ENCODE results near the gene HIGD2A. TPM values are rescaled to one million over a fixed set of nuclear protein-coding genes. Genes with fewer than 3 reads are reported as not detected.

Gene HIGD2A, protein sequence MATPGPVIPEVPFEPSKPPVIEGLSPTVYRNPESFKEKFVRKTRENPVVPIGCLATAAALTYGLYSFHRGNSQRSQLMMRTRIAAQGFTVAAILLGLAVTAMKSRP
- total RNA-seq (98.9 TPM), polyA plus RNA-seq (100 to 1,000 TPM; 228 to 278 (median 239) TPM)

DNA sequence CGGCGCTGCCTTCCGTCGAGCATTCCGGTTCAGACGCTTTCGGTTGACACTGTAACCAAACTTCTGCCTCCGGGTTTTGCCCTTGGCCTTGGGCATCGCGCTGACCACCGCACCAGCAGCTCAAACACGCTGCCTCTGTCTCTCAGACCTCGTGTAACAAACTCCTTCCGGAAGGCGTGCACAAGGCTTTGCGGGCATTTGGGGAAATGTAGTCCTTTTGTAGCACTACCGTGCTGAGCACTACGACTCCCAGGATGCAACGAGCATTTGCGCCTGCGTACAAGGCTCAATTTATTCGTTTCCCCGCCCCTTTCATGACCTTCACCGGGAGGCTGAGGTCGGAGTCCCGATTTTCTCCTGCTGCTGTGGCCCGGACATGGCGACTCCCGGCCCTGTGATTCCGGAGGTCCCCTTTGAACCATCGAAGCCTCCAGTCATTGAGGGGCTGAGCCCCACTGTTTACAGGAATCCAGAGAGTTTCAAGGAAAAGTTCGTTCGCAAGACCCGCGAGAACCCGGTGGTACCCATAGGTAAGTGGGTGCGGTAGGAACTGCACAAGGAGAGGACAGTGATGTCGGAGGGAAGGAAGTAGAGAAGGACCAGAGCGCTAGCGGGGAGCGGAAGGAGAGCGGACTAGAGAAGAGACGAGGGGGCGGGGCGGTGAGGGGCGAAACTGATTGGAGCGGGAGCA, at the start of gene HIGD2A, which contains the start of gene NOP16:
Gene HIGD2A (plus strand): TSS at position 308 of the 691 bp plus-strand sequence. CDS start 69 bp downstream, at position 377.
Gene NOP16 (minus strand): TSS at position 155 of the 691 bp plus-strand sequence. CDS start 59 bp downstream, at position 96.
- Histone ChIP-seq H3K27me3 (ENCODE audit: control insufficient read depth, insufficient read depth, low read length) (no peaks in the 10 kb centered on the region), H3K9me3 (ENCODE audit: control insufficient read depth in 2 of 2, low read length in 2 of 2) (no peaks in the 10 kb centered on the region), H3K4me3 (ENCODE audit: low read depth, low read length) (peak within 1 kb of the TSS; percentile 92), H3K36me3 (ENCODE audit: control insufficient read depth, insufficient read depth, low read length) (peaks cover 38% of the 10 kb centered on the region), H3K27ac (ENCODE audit: insufficient read depth, low read length, poor library complexity, severe bottlenecking) (peak within 1 kb of the TSS; percentile 97), H3K4me1 (ENCODE audit: control insufficient read depth, insufficient read depth, low read length, poor library complexity, severe bottlenecking) (peaks cover 29% of the 10 kb centered on the region)
- Mint-ChIP-seq H3K36me3 (peaks cover 28% of the 10 kb centered on the region), H3K9me3 (no peaks in the 10 kb centered on the region), H3K27ac (peak within 1 kb of the TSS; percentile 97 to 100 (median 100)), H3K27me3 (no peaks in the 10 kb centered on the region), H3K4me1 (peaks cover 0 to 39% (median 25%) of the 10 kb centered on the region in 4 donors), H3K4me3 (peak within 1 kb of the TSS; percentile 98 to 99 (median 99))
- DNase-seq (peak; percentile 98 to 99 (median 99)), ATAC-seq (ENCODE audit: low read depth in 2 of 2) (peak; percentile 89 to 94)

DNA sequence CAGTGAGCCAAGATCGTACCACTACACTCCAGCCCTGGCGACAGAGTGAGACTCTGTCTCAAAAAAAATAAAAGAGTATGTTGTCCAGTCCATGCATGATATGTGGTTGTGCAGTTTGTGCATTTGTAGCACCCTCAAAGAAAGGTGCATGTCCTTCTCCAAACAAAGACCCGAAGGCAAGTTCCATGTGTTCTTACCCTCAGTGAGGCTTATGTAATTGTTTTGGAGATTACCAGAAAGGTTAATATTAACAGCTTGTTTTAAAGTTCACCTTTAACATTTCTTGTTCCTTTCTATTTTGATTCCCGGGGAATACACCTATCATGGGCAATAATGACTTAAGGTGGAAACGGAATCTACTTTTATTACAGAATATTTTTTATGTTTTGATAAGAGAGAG, 49.2 kb upstream of the HIGD2A start:
- DNase-seq = no peak
- H3K9me3 Mint-ChIP-seq = no peaks in the 10 kb centered on the region
- H3K27me3 Mint-ChIP-seq = no peaks in the 10 kb centered on the region
- no peaks in the 10 kb centered on the region for H3K4me1 Mint-ChIP-seq
- no peaks in the 10 kb centered on the region for H3K27me3 ChIP-seq (ENCODE audit: control insufficient read depth, insufficient read depth, low read length)
- no peak overlapping the region for H3K27ac Mint-ChIP-seq
- H3K36me3 ChIP-seq (ENCODE audit: control insufficient read depth, insufficient read depth, low read length) = peaks cover 17% of the 10 kb centered on the region
- no peak overlapping the region for H3K27ac ChIP-seq (ENCODE audit: insufficient read depth, low read length, poor library complexity, severe bottlenecking)
- H3K9me3 ChIP-seq (ENCODE audit: control insufficient read depth in 2 of 2, low read length in 2 of 2) = peaks cover 0 to 3% of the 10 kb centered on the region in 2 experiments
- no peak overlapping the region for H3K4me3 Mint-ChIP-seq
- ATAC-seq (ENCODE audit: low read depth in 2 of 2) = no peak
- H3K4me1 ChIP-seq (ENCODE audit: control insufficient read depth, insufficient read depth, low read length, poor library complexity, severe bottlenecking) = no peaks in the 10 kb centered on the region
- peaks cover 25% of the 10 kb centered on the region for H3K36me3 Mint-ChIP-seq
- H3K4me3 ChIP-seq (ENCODE audit: low read depth, low read length) = no peak overlapping the region

DNA sequence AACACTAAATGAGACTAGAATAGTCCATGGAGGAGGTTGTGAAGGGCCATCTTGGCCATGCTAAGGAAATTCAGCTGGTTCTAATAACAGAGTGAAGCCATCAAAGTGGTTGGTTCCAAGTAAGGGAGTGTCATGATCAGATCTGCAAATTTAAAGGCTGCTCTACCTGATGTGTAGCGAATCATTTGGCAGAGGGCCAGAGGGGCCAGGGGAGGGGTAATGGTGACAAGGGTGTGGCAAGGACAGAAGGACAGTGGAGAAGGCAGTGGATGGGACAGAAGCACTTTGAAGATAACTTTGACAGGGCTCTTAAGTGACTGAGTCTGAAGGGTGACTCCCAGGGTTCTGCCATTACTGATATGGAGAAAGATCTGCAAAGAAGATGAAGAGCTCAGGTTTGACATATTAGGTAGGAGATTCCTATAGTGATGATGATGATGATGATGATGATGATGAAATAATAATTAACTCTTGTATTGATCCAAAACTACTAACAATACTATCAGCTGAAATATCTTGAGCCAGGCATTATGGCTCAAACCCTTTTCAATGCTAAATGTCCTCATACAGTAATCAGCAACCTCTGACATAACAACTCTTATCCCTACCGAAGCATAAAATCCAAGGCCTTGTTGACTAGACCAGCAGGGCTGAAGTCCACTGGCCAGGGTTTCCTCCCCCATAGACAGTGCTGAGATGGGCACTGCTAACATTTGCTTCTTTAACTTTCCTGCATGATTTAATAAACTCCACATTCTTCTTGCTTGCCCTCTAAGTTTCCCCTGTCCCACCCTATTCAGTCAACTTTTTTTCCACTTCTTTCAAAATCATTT, 47.0 kb upstream of the HIGD2A start:
- no peak for DNase-seq
- no peak overlapping the region for H3K4me3 Mint-ChIP-seq
- no peaks in the 10 kb centered on the region for H3K9me3 ChIP-seq (ENCODE audit: control insufficient read depth in 2 of 2, low read length in 2 of 2)
- ATAC-seq (ENCODE audit: low read depth in 2 of 2) = no peak
- H3K4me1 ChIP-seq (ENCODE audit: control insufficient read depth, insufficient read depth, low read length, poor library complexity, severe bottlenecking) = no peaks in the 10 kb centered on the region
- H3K4me1 Mint-ChIP-seq = no peaks in the 10 kb centered on the region
- H3K9me3 Mint-ChIP-seq = no peaks in the 10 kb centered on the region
- H3K27ac ChIP-seq (ENCODE audit: insufficient read depth, low read length, poor library complexity, severe bottlenecking) = no peak overlapping the region
- H3K4me3 ChIP-seq (ENCODE audit: low read depth, low read length) = no peak overlapping the region
- H3K27me3 Mint-ChIP-seq = no peaks in the 10 kb centered on the region
- H3K27ac Mint-ChIP-seq = peak overlapping the region; percentile 7 to 72 (median 48)
- H3K36me3 Mint-ChIP-seq = peaks cover 18% of the 10 kb centered on the region
- peaks cover 32% of the 10 kb centered on the region for H3K36me3 ChIP-seq (ENCODE audit: control insufficient read depth, insufficient read depth, low read length)
- no peaks in the 10 kb centered on the region for H3K27me3 ChIP-seq (ENCODE audit: control insufficient read depth, insufficient read depth, low read length)

DNA sequence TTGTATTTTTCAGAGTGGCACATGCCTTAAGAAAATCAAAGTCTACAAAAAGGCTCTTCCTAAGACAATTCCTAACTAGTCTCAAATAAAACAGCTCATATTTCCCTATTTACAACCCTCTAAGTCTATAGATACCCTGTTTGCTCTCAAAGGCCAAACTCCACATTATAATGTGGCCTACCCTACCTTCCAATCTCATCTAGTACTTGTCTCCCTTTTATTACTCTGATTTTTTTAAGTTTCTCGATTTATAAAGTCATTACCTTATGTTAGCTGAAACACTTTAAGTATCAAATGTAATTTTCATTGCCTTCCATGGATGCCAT, 46.4 kb upstream of the HIGD2A start:
- Mint-ChIP-seq H3K36me3 (peaks cover 13% of the 10 kb centered on the region), H3K27ac (peak overlapping the region in 2 of 3 donors; percentile 7 to 72), H3K27me3 (no peaks in the 10 kb centered on the region), H3K4me1 (no peaks in the 10 kb centered on the region), H3K4me3 (no peak overlapping the region), H3K9me3 (no peaks in the 10 kb centered on the region)
- DNase-seq (no peak), ATAC-seq (ENCODE audit: low read depth in 2 of 2) (no peak)
- H3K36me3 ChIP-seq (ENCODE audit: control insufficient read depth, insufficient read depth, low read length) = peaks cover 32% of the 10 kb centered on the region
- no peak overlapping the region for H3K4me3 ChIP-seq (ENCODE audit: low read depth, low read length)
- H3K27ac ChIP-seq (ENCODE audit: insufficient read depth, low read length, poor library complexity, severe bottlenecking) = no peak overlapping the region
- H3K9me3 ChIP-seq (ENCODE audit: control insufficient read depth in 2 of 2, low read length in 2 of 2) = no peaks in the 10 kb centered on the region
- H3K4me1 ChIP-seq (ENCODE audit: control insufficient read depth, insufficient read depth, low read length, poor library complexity, severe bottlenecking) = no peaks in the 10 kb centered on the region
- H3K27me3 ChIP-seq (ENCODE audit: control insufficient read depth, insufficient read depth, low read length) = no peaks in the 10 kb centered on the region

DNA sequence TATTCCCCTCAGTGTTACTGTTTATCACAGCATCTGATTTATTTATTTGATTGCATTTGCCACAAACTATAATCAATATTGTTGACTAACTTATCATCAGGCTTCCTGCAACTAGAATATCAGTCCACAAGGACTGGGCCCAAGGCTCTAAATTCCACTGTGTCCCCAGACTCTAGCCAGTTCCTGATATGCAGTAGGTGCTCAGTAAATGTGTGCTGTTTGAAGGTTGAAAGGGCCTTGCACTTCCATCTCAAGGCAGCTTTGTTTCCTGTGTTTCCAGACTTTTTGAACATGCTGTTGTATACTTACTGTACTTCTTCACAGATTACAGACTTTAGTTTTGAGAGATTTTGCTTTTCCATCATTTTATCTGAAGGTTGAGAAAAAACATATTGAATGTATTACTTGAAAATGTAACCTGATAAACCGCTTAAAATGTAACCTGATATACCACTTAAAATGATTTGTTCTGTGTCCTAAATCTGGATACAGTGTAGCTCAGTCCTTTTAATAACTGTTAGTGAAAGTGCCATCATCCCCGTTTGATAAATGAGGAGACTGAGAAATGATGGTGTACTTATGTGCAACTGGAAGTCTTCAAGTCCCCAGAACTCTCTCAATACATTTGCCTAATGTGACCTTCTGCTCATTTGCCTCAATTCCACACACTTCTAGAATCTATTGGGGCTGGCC, 45.6 kb upstream of the HIGD2A start:
- DNase-seq = no peak
- no peak for ATAC-seq (ENCODE audit: low read depth in 2 of 2)
- H3K4me1 Mint-ChIP-seq = peaks cover 0 to 1% (median 0%) of the 10 kb centered on the region in 4 donors

DNA sequence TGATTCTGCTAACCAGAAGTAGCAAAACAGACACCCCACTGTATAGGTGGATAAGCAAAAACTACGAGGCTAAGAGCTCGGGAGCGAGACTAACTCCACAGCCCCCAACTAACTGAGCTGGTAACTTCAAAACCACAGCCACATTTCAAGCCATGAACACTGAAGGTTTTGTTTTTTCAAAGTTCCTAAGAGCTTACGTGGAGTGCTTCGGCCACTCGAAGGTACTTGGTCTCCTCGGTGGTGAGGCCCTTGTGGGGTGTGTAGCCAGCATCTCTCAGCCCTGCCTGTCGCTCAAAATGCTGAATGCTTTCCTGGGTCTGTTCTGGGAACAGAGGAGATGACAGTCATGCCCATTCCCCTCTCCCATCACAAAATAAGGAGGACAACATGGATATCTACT, 38.1 kb upstream of the HIGD2A start:
- no peaks in the 10 kb centered on the region for H3K9me3 Mint-ChIP-seq
- H3K4me1 Mint-ChIP-seq = peaks cover 0 to 28% (median 17%) of the 10 kb centered on the region in 4 donors
- Histone ChIP-seq H3K27me3 (ENCODE audit: control insufficient read depth, insufficient read depth, low read length) (no peaks in the 10 kb centered on the region), H3K36me3 (ENCODE audit: control insufficient read depth, insufficient read depth, low read length) (peaks cover 96% of the 10 kb centered on the region), H3K27ac (ENCODE audit: insufficient read depth, low read length, poor library complexity, severe bottlenecking) (no peak overlapping the region), H3K4me3 (ENCODE audit: low read depth, low read length) (no peak overlapping the region), H3K9me3 (ENCODE audit: control insufficient read depth in 2 of 2, low read length in 2 of 2) (no peaks in the 10 kb centered on the region), H3K4me1 (ENCODE audit: control insufficient read depth, insufficient read depth, low read length, poor library complexity, severe bottlenecking) (no peaks in the 10 kb centered on the region)
- no peak for DNase-seq
- H3K4me3 Mint-ChIP-seq = no peak overlapping the region
- ATAC-seq (ENCODE audit: low read depth in 2 of 2) = no peak
- no peaks in the 10 kb centered on the region for H3K27me3 Mint-ChIP-seq
- H3K27ac Mint-ChIP-seq = no peak overlapping the region
- peaks cover 56% of the 10 kb centered on the region for H3K36me3 Mint-ChIP-seq

More for the DNA sequence above, 45.6 kb upstream of the HIGD2A start:
- Histone ChIP-seq H3K36me3 (ENCODE audit: control insufficient read depth, insufficient read depth, low read length) (peaks cover 34% of the 10 kb centered on the region), H3K4me3 (ENCODE audit: low read depth, low read length) (no peak overlapping the region), H3K27me3 (ENCODE audit: control insufficient read depth, insufficient read depth, low read length) (no peaks in the 10 kb centered on the region), H3K4me1 (ENCODE audit: control insufficient read depth, insufficient read depth, low read length, poor library complexity, severe bottlenecking) (no peaks in the 10 kb centered on the region), H3K9me3 (ENCODE audit: control insufficient read depth in 2 of 2, low read length in 2 of 2) (no peaks in the 10 kb centered on the region), H3K27ac (ENCODE audit: insufficient read depth, low read length, poor library complexity, severe bottlenecking) (no peak overlapping the region)
- Mint-ChIP-seq H3K27ac (peak overlapping the region in 2 of 3 donors; percentile 39 to 72), H3K4me3 (no peak overlapping the region), H3K27me3 (no peaks in the 10 kb centered on the region), H3K36me3 (peaks cover 14% of the 10 kb centered on the region), H3K9me3 (no peaks in the 10 kb centered on the region)

DNA sequence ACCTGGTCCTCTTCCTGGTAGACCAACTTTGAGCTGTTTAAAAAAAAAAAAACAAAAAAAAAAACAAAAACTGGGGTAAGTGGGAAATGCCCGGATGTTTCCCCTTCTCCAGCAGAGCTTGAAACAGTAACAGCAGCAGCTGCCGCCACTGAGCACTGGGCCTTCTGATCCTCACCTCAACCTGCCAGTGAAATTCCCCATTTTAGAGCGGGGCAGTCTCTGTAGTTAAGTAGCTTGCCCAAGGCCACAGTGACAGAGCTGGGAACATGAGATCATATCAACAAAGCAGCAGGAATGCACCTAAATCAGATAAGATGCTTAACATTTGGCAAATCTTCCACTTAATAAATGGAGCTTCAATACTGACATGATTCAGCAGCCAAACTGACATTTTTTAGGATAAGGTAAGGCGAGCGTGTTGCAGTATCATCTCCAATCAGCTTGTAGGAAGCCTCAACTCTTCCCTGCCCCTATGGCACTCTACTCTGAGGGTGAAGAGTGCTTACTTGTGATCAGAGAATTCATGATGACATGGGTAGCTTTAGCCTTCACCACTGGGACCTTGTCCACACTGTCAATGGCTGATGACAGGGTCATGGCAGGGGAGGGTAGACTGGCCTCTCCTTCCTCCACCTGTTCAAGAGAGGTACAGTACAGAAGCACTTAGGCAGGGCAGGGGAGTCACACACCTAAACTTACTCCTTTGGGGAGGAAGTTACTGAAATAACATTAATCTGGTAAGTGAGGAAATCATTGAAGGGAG, 36.3 kb upstream of the HIGD2A start:
- no peaks in the 10 kb centered on the region for H3K27me3 Mint-ChIP-seq
- H3K9me3 Mint-ChIP-seq = no peaks in the 10 kb centered on the region
- no peak overlapping the region for H3K27ac ChIP-seq (ENCODE audit: insufficient read depth, low read length, poor library complexity, severe bottlenecking)
- peaks cover 61% of the 10 kb centered on the region for H3K36me3 Mint-ChIP-seq
- H3K27me3 ChIP-seq (ENCODE audit: control insufficient read depth, insufficient read depth, low read length) = no peaks in the 10 kb centered on the region
- no peaks in the 10 kb centered on the region for H3K4me1 ChIP-seq (ENCODE audit: control insufficient read depth, insufficient read depth, low read length, poor library complexity, severe bottlenecking)
- no peak overlapping the region for H3K4me3 ChIP-seq (ENCODE audit: low read depth, low read length)
- DNase-seq (no peak), ATAC-seq (ENCODE audit: low read depth in 2 of 2) (no peak)
- no peak overlapping the region for H3K4me3 Mint-ChIP-seq
- H3K9me3 ChIP-seq (ENCODE audit: control insufficient read depth in 2 of 2, low read length in 2 of 2) = no peaks in the 10 kb centered on the region
- H3K36me3 ChIP-seq (ENCODE audit: control insufficient read depth, insufficient read depth, low read length) = peaks cover 94% of the 10 kb centered on the region
- H3K4me1 Mint-ChIP-seq = peaks cover 3 to 36% (median 22%) of the 10 kb centered on the region in 4 donors
- no peak overlapping the region for H3K27ac Mint-ChIP-seq

Data from CD4-positive, CD25-positive, alpha-beta regulatory T cell (primary cell).